ENCODE data around the gene REG1A.

Gene REG1A

DNA sequence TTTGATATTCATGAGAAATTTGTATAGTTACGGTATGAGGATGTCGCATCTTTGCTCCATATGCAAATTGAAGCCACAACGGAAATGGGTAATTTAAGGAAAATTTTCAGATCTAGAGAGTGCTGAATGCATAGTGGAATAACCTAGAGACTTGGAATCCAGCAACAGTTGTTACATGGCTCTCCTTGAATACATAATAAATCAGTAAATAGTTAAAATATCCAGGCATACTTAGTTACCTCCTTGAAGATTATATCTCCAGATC is 5.4 kb downstream of the REG1A start:
- TF ChIP-seq, protein P1, sequence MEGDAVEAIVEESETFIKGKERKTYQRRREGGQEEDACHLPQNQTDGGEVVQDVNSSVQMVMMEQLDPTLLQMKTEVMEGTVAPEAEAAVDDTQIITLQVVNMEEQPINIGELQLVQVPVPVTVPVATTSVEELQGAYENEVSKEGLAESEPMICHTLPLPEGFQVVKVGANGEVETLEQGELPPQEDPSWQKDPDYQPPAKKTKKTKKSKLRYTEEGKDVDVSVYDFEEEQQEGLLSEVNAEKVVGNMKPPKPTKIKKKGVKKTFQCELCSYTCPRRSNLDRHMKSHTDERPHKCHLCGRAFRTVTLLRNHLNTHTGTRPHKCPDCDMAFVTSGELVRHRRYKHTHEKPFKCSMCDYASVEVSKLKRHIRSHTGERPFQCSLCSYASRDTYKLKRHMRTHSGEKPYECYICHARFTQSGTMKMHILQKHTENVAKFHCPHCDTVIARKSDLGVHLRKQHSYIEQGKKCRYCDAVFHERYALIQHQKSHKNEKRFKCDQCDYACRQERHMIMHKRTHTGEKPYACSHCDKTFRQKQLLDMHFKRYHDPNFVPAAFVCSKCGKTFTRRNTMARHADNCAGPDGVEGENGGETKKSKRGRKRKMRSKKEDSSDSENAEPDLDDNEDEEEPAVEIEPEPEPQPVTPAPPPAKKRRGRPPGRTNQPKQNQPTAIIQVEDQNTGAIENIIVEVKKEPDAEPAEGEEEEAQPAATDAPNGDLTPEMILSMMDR (IDR thresholded peaks at IDR 0.05; ENCODE audit: low read depth, low read length), result no peak
- H3K4me3 ChIP-seq (ENCODE audit: low read depth, low read length), result no peak overlapping the region

DNA sequence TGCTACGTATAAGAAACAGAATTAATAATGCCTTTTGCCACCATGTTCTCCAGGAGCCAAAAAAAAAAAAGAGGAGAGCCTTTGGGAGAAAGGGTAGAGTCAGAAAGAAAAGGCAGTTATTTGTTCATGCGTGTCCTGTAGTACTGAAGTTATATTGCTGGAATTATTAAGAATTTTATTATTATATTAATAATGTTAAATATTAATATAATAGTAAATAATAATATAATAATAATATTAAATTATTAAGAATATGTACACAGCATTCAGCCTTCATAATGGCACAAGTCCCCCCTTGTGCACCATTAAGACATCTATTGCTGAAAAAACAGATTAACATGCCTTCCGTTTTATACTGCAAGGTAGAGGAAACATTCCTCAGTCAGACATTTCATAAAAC is 8.1 kb downstream of the REG1A start:
- H3K4me3 ChIP-seq (ENCODE audit: low read depth, low read length), result no peak overlapping the region
- TF ChIP-seq, protein P1 (IDR thresholded peaks at IDR 0.05; ENCODE audit: low read depth, low read length), result no peak

DNA sequence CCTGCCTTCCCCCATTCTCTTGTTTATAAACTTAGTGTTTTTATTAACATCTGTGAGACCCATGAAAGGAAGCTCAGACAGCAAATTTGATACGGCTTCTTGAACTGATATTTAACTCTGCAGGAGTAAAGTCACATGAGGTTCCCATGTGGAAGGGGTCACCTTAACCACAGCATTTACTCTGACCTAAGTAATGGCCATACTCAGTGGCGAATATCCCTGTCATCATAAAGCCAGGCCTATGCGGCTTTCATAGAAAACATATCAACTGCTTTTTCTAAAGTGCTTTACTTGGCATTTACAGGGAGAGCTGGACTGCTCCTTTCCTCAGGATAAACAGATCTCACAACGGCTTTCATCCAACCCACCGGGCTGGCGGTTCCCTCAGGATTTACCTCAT is 9.0 kb downstream of the REG1A start:
- TF ChIP-seq, protein P1 (IDR thresholded peaks at IDR 0.05; ENCODE audit: low read depth, low read length), result no peak

DNA sequence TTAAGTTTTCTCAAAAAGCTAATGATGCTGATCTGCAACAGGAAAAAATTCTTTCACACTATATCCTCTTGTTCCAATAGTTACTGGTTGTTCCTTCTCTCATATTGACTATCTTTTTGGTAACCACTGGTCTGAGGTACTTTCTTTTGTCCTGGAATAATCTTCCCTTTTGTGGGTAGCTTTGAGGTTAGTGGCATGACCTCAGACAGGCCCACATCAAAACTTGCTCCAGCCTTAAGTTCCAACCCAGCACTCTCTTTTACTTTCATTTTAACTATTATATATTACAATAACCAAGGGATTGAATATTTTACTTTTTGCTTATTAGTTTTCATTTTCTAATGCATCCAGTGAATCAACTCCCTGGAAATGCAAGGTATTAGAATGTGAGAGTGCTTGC is 9.5 kb downstream of the REG1A start:
- no peak overlapping the region for H3K4me3 ChIP-seq (ENCODE audit: low read depth, low read length)
- TF ChIP-seq, protein P1 (IDR thresholded peaks at IDR 0.05; ENCODE audit: low read depth, low read length), result no peak

More for the DNA sequence above, 9.0 kb downstream of the REG1A start:
- no peak overlapping the region for H3K4me3 ChIP-seq (ENCODE audit: low read depth, low read length)

DNA sequence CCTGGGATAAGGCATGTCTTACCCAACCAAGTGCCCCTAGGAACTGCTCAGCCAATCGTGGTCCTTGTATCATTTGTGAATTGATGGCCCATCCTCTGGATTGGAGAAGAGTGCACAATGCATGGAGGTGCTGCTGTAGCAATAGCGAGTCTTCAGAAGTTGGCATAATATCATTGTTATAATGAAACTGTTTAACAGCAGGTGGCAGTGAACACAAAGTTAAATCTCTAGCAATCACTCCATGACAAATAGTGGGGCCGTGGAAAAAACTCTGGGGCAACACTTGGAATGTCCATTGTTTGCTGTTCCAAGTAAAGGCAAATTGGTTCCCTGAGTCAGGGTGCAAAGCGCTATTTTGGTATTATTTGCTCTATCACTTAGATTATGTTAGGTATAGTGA is 11.4 kb downstream of the REG1A start:
- H3K4me3 ChIP-seq (ENCODE audit: low read depth, low read length), result no peak overlapping the region
- TF ChIP-seq, protein P1 (IDR thresholded peaks at IDR 0.05; ENCODE audit: low read depth, low read length), result no peak

DNA sequence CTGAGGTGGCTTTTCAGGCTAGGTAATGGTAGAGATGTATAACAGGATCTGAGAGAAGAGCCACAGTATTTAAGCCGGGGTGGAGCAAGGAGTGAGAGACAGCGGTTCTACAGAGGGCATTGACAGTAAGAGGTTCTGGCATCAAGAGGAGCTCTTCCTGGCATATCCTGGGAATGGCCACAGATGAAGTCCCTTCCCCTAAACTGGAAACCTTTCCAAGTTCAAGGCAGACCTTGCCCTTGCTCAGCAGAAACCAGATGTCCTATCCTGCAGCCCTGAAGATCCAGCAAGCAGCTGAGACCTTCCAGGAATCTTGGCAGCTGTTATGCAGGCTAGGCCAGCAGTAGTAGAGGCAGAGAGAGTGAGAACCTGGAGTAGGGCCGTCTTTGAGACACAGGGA is 18.1 kb downstream of the REG1A start:
- no peak overlapping the region for H3K4me3 ChIP-seq (ENCODE audit: low read depth, low read length)
- TF ChIP-seq, protein P1 (IDR thresholded peaks at IDR 0.05; ENCODE audit: low read depth, low read length), result no peak

DNA sequence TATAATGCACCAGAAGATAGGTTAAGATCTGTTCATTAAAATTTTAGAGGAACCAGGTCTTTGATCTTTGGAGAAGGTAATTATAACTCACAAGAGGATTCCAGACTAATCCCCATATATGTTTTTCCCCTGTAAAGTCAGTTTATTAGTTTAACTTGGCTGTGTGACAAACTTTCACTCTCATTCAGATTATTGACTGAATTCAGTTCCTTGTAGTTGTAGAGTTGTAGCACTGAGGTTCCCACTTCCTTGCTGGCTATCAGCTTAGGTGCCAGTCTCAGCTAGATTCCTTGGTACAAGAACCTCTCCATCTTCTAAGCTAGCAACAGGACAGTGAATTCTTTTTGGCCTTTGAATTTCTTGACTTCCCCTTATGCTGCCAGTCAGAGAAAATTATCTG is 19.1 kb downstream of the REG1A start:
- H3K4me3 ChIP-seq (ENCODE audit: low read depth, low read length), result no peak overlapping the region

More for the DNA sequence above, 19.1 kb downstream of the REG1A start:
- TF ChIP-seq, protein P1 (IDR thresholded peaks at IDR 0.05; ENCODE audit: low read depth, low read length), result no peak
